Measurements from ENCODE around the gene ALAD.

Gene ALAD

DNA sequence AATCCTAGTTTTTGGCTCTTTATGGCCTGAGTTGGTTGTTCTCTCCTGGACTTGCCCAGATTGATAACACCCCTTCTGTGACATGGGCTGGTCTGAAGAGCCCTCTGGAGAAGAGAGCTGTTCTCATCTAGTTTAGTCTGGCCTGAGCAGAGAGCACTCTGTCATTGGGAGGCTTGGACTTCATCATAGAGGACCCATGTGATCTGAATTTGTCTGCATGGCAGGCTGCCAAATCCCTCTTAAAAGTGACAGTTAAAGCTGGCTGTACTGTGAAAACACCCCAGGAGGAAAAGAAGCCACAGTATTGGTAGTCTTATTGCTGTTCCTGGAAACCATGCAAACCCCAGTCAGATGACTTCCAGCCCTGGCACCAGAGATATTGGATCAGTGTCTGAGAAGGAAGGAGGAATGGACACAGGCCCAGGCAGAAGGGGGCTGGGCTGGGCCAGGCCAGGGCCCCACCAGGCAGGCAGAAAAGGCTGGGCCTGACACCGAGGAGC lies 57.3 kb downstream of the ALAD start:
- no peak for DNase-seq

DNA sequence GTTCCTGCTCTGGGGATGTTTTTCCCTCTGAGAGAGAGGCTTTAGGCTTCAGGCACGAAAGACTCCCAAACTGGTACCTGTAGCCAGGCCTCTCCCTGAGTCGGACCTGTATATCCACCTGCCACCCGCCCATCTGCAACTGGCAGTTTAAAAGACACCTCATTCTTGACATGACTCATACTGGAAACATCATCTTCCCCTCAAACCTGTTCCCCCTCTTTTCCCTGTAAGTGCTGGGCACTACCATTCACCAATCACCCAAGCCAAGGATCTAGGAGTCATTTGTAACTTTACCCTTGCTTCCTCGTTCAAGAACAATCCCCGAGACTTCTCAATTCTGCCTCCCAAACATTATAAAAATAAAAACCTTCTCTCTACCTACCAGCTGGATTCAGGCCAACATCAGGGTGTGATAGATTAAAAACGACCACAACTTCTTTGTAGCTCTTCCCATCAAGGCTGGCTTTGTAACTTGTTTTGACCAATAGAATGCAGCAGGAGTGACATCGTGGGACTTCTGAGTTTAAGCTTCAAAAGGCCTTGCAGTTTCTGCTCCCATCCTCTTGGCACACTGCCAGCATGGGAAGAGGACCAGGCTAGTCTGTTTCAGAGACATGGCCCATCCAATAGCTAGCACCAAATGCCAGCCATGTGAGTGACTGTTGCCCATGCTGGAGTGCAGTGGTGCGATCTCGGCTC lies 59.2 kb downstream of the ALAD start:
- DNase-seq, result no peak

DNA sequence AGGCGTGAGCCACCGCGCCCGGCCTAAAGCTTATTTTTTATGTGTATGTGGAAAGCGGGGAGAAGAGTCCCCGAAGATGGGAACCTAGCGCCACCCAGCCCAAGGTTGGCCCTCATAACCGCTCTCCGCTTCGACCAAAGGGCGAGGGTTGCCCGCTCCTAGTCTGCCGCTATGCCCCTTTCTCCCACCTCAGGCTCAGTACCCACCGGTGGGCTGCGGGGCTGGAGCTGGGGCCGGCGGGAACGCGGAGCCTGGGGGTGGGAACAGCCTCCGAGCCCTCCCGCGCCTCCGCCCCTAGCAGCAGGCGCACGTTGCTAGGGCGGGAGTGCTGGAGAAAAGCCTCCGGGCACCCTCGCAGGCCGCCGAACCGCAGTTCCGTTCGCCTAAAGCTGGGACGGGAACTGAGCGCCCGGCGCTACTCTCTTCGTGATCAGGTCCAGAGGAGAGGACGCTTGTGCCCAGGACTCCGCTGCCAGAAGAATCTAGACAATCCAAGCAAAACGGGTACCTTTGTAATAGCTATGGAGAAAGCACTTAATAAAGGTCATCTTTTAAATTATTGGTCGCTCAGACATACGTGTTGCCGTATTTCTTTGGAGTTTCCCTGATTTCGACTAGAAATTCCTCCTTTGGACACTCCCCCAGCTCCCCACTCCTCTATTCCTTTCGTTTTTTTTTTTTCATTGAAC lies 60.9 kb downstream of the ALAD start, which contains the start of gene WDR31:
WDR31 (minus strand) TSS at position 265 of the 689 bp plus-strand sequence. CDS start 8,253 bp downstream, outside the sequence.
- DNase-seq, result peak; percentile 40

- DNase-seq, result no peak
These were observed 63.4 kb downstream of the ALAD start for GRCh38 chr9:113337714-113338113.
